ENCODE results near the gene CA14. TPM values are rescaled to one million over a fixed set of nuclear protein-coding genes. Genes with fewer than 3 reads are reported as not detected.
"Not testable (repeated sequence)": the region's sequence is repeated elsewhere in the genome, so short reads cannot be mapped to it uniquely, and the experiment has no call there.

The CA14 gene
- total RNA-seq (2021; ENCODE audit: unreplicated experiment) = not detected
- polyA plus RNA-seq (2012; ENCODE audit: insufficient read length) = 0.17 TPM
- not detected for Bru-seq, nascent RNA
- BruChase-seq, experiment 1, labeled RNA remaining after a 2-hour chase = percentile 9 among the genes with signal in this experiment
- not detected for BruChase-seq, experiment 2, labeled RNA remaining after a 6-hour chase
- long read RNA-seq = 0 reads

DNA sequence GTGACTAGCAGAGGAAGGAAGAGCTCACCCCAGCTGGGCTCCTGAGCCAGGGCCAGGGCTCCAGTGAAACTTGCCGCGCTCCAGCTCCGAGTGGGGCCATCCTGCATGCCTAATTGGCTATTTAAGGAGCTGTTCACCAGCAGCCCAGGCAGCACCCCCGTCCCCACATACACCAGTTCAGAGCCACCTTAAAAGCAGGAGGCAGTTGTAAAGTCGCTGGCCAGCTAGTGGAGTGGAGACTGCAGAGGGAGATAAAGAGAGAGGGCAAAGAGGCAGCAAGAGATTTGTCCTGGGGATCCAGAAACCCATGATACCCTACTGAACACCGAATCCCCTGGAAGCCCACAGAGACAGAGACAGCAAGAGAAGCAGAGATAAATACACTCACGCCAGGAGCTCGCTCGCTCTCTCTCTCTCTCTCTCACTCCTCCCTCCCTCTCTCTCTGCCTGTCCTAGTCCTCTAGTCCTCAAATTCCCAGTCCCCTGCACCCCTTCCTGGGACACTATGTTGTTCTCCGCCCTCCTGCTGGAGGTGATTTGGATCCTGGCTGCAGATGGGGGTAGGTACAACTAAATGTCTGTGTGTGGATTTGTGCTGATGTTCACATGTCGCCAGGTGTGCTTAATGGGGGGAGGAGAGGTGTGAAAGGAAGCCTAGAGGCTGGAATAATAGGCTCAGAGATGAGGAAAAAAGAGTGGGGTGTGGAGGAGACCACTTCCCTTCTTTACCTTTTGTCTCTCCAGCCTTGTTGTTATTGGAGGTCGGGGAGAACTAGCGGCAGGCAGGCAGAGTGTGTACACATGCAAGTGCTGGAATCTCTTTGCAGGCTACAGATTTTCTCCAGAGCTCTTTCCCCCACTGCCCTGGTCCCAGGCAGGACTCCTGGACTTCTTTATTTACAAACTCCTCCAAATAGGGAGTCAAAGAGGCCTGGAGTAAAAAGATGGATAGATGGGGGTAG is at the start of gene CA14:
CA14 (plus strand) TSS at position 151 of the 962 bp plus-strand sequence; CDS start at position 506, 355 bp downstream.
- intact Hi-C loops (cut with micrococcal nuclease; ENCODE audit: unreplicated experiment) = no loop called here
- no peak for DNase-seq (ENCODE audit: low read depth, low spot score)
- Histone ChIP-seq H3K4me1 (ENCODE audit: control insufficient read depth, insufficient read depth, low read length) (peaks cover 17% of the 10 kb centered on the region), H3K27ac (ENCODE audit: low read length) (no peak within 1 kb of the TSS; the same call in 1 of the 2 replicates), H3K4me3 (ENCODE audit: low read depth in 2 of 2, low read length in 2 of 2) (no peak within 1 kb of the TSS; a peak in 1 of 4 replicates), H3K9me3 (ENCODE audit: control insufficient read depth, insufficient read depth, low read depth, low read length) (no peaks in the 10 kb centered on the region), H3K27me3 (ENCODE audit: control insufficient read depth, insufficient read depth, low read length) (no peaks in the 10 kb centered on the region), H3K36me3 (ENCODE audit: control insufficient read depth, insufficient read depth, low read length) (no peaks in the 10 kb centered on the region)
- POLR2A ChIA-PET = no interaction called here
- BruUV-seq (replicated peaks) = no TSS peak
- in situ Hi-C loops (cut with HindIII; ENCODE audit: low pct_unique_long_range_greater_than_20kb, low sequenced_read_pairs) = no loop called here
- ATAC-seq = no peak
- CTCF ChIA-PET = interaction anchor here (0.9 to 1.8 kb wide), 2 partner anchors 11 to 23 kb away, joined by 3 to 4 read pairs; partner anchors contain the start of gene APH1A
- no peak for TF ChIP-seq POLR2AphosphoS5 (IDR thresholded peaks at IDR 0.05; ENCODE audit: low read depth, low read length)
- TF ChIP-seq, protein P1, sequence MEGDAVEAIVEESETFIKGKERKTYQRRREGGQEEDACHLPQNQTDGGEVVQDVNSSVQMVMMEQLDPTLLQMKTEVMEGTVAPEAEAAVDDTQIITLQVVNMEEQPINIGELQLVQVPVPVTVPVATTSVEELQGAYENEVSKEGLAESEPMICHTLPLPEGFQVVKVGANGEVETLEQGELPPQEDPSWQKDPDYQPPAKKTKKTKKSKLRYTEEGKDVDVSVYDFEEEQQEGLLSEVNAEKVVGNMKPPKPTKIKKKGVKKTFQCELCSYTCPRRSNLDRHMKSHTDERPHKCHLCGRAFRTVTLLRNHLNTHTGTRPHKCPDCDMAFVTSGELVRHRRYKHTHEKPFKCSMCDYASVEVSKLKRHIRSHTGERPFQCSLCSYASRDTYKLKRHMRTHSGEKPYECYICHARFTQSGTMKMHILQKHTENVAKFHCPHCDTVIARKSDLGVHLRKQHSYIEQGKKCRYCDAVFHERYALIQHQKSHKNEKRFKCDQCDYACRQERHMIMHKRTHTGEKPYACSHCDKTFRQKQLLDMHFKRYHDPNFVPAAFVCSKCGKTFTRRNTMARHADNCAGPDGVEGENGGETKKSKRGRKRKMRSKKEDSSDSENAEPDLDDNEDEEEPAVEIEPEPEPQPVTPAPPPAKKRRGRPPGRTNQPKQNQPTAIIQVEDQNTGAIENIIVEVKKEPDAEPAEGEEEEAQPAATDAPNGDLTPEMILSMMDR (IDR thresholded peaks at IDR 0.05) = no peak
- no peak for TF ChIP-seq SIN3A (IDR thresholded peaks at IDR 0.05; ENCODE audit: borderline replicate concordance, insufficient read depth, low read depth, low read length)
- no peak for TF ChIP-seq TCF7L2 (IDR thresholded peaks at IDR 0.05; ENCODE audit: low read depth, low read length)

DNA sequence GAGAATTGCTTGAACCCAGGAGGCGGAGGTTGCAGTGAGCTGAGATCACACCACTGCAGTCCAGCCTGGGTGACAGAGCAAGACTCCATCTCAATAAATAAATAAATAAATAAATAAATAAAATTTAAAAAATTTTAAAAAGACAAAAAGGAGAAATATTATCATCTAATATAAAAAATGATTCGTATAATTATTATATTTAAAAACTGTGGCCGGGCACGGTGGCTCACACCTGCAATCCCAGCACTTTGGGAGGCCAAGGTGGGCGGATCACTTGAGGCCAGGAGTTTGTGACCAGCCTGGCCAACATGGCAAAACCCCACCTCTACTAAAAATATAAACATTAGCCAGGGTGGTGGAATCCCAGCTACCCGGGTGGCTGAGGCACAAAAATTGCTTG is 49.1 kb upstream of the CA14 start:
- intact Hi-C loops (cut with micrococcal nuclease; ENCODE audit: unreplicated experiment); ATAC-seq; H3K27me3 ChIP-seq (ENCODE audit: control insufficient read depth, insufficient read depth, low read length); H3K4me3 ChIP-seq (ENCODE audit: low read depth in 2 of 2, low read length in 2 of 2); POLR2A ChIA-PET; in situ Hi-C loops (cut with HindIII; ENCODE audit: low pct_unique_long_range_greater_than_20kb, low sequenced_read_pairs); BruUV-seq (replicated peaks); H3K27ac ChIP-seq (ENCODE audit: low read length); H3K9me3 ChIP-seq (ENCODE audit: control insufficient read depth, insufficient read depth, low read depth, low read length); H3K36me3 ChIP-seq (ENCODE audit: control insufficient read depth, insufficient read depth, low read length); DNase-seq (ENCODE audit: low read depth, low spot score); H3K4me1 ChIP-seq (ENCODE audit: control insufficient read depth, insufficient read depth, low read length): not testable (repeated sequence)
- CTCF ChIA-PET = interaction anchor here (0.6 kb wide), 1 partner anchor 40 kb away, joined by 4 read pairs; no protein-coding TSS in a partner anchor

DNA sequence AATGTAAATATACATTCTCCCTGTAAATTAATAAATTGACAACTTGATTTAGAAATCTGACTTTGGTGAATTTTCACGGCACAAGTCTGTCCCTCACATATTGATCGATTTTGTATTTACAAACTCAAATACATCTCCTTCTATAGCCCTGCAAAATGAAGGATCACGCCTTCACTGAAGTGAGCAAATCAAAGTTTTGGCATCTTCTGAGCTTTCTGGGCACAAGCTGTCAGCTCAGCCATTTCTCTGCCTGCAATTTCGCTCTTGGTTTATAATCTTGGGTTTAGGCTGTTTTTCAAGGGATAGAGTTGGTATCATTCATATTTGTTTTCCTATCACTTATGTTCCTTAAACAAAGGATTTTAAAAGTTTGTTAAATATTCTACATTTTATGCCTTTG is 47.5 kb upstream of the CA14 start:
- Histone ChIP-seq H3K4me3 (ENCODE audit: low read depth in 2 of 2, low read length in 2 of 2) (no peak overlapping the region), H3K9me3 (ENCODE audit: control insufficient read depth, insufficient read depth, low read depth, low read length) (no peaks in the 10 kb centered on the region), H3K27ac (ENCODE audit: low read length) (no peak overlapping the region), H3K4me1 (ENCODE audit: control insufficient read depth, insufficient read depth, low read length) (peaks cover 5% of the 10 kb centered on the region; the same call in 1 of the 2 replicates), H3K36me3 (ENCODE audit: control insufficient read depth, insufficient read depth, low read length) (no peaks in the 10 kb centered on the region), H3K27me3 (ENCODE audit: control insufficient read depth, insufficient read depth, low read length) (no peaks in the 10 kb centered on the region)
- in situ Hi-C loops (cut with HindIII; ENCODE audit: low pct_unique_long_range_greater_than_20kb, low sequenced_read_pairs) = no loop called here
- DNase-seq (ENCODE audit: low read depth, low spot score) = no peak
- TF ChIP-seq TCF7L2 (IDR thresholded peaks at IDR 0.05; ENCODE audit: low read depth, low read length) (no peak), POLR2AphosphoS5 (IDR thresholded peaks at IDR 0.05; ENCODE audit: low read depth, low read length) (no peak), SIN3A (IDR thresholded peaks at IDR 0.05; ENCODE audit: borderline replicate concordance, insufficient read depth, low read depth, low read length) (no peak)
- TF ChIP-seq, protein P1 (IDR thresholded peaks at IDR 0.05) = no peak
- TF ChIP-seq, protein P2, sequence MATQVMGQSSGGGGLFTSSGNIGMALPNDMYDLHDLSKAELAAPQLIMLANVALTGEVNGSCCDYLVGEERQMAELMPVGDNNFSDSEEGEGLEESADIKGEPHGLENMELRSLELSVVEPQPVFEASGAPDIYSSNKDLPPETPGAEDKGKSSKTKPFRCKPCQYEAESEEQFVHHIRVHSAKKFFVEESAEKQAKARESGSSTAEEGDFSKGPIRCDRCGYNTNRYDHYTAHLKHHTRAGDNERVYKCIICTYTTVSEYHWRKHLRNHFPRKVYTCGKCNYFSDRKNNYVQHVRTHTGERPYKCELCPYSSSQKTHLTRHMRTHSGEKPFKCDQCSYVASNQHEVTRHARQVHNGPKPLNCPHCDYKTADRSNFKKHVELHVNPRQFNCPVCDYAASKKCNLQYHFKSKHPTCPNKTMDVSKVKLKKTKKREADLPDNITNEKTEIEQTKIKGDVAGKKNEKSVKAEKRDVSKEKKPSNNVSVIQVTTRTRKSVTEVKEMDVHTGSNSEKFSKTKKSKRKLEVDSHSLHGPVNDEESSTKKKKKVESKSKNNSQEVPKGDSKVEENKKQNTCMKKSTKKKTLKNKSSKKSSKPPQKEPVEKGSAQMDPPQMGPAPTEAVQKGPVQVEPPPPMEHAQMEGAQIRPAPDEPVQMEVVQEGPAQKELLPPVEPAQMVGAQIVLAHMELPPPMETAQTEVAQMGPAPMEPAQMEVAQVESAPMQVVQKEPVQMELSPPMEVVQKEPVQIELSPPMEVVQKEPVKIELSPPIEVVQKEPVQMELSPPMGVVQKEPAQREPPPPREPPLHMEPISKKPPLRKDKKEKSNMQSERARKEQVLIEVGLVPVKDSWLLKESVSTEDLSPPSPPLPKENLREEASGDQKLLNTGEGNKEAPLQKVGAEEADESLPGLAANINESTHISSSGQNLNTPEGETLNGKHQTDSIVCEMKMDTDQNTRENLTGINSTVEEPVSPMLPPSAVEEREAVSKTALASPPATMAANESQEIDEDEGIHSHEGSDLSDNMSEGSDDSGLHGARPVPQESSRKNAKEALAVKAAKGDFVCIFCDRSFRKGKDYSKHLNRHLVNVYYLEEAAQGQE (IDR thresholded peaks at IDR 0.05; ENCODE audit: insufficient read depth in 1 of 2, low read depth in 2 of 2, low read length in 1 of 2) = no peak
- BruUV-seq (replicated peaks) = no TSS peak
- ChIA-PET CTCF (no interaction called here), POLR2A (no interaction called here)
- intact Hi-C loops (cut with micrococcal nuclease; ENCODE audit: unreplicated experiment) = no loop called here
- no peak for ATAC-seq

Measured in Panc1 (cell line).